Breast epithelium (tissue), 4 donors: ENCODE results near the gene DDR2. TPM values are rescaled to one million over a fixed set of nuclear protein-coding genes. Genes with fewer than 3 reads are reported as not detected.

ENCODE experiments used
- DNase-seq, 2 donors: peaks; one replicate each; pipeline ENCODE4 v3.0.0-alpha.2; 2019; ENCODE audit warnings: low spot score in 2 of 2
- H3K27ac ChIP-seq, 2 donors: fragments of 200-600 bp; sonication (generic) in 1 of 2; one replicate each; pipeline ENCODE4 v1.5.1; 2016 to 2019; ENCODE audit warnings: mild to moderate bottlenecking in 1 of 2
- H3K27me3 ChIP-seq, 2 donors: fragments of 200-600 bp; sonication (generic) in 1 of 2; one replicate each; pipeline versions ENCODE4 v1.5.1 to v1.6.0; 2017 to 2019; ENCODE audit warnings: control low read depth in 1 of 2, mild to moderate bottlenecking in 1 of 2
- H3K36me3 ChIP-seq: fragments of 200-600 bp; one replicate; pipeline ENCODE4 v1.5.1; 2019
- H3K4me1 ChIP-seq, 2 donors: fragments of 200-600 bp; sonication (generic); one replicate each; pipeline ENCODE4 v1.5.1; 2016 to 2019; ENCODE audit warnings: control low read depth in 1 of 2
- H3K4me3 ChIP-seq, 3 donors: fragments of 200-600 bp; sonication (generic); 1 replicate in 2 of 3; 2 replicates in 1 of 3; pipeline ENCODE4 v1.5.1; 2016 to 2019; ENCODE audit warnings: mild to moderate bottlenecking in 3 of 3, moderate library complexity in 2 of 3
- H3K9me3 ChIP-seq, 2 donors: fragments of 200-600 bp; sonication (generic) in 1 of 2; one replicate each; pipeline ENCODE4 v1.5.1; 2016 to 2019; ENCODE audit warnings: control low read depth in 1 of 2
- CTCF ChIP-seq, 3 donors: fragments of 450-650 bp; IDR thresholded peaks; one replicate each; pipeline ENCODE4 v1.5.1; 2016 to 2017; ENCODE audit warnings: antibody characterized with exemption in 3 of 3, mild to moderate bottlenecking in 3 of 3, moderate library complexity in 3 of 3
- POLR2A ChIP-seq: fragments of 450-650 bp; IDR thresholded peaks from one replicate; pipeline ENCODE4 v1.6.1; 2016; ENCODE audit warnings: antibody characterized with exemption, mild to moderate bottlenecking, moderate library complexity
- POLR2AphosphoS5 ChIP-seq, 3 donors: sonication (generic); formaldehyde crosslinking; IDR thresholded peaks; one replicate each; pipeline ENCODE4 v1.6.1; 2017; ENCODE audit warnings: antibody characterized with exemption in 3 of 3
- intact Hi-C: fragments of 100-400 bp; cut with DNase I; formaldehyde crosslinking; loops from one replicate; pipeline ENCODE4 v1.15.1; 2023; ENCODE audit warnings: low total_unique reads
- total RNA-seq, 3 donors: library from RNA; depleted of rRNA; stranded (reverse); fragments of >200 nt; gene quantifications; one replicate each; pipeline ENCODE4 v1.1.0, GENCODE V29; 2016

DDR2 gene
- total RNA-seq, 3 donors from 2014 or later, result 41.9 to 238 (median 47.2) TPM

- no peak for TF ChIP-seq POLR2A
- no peak for TF ChIP-seq CTCF (IDR thresholded peaks at IDR 0.05)
- no peak for TF ChIP-seq POLR2AphosphoS5 (IDR thresholded peaks at IDR 0.05)
- Histone ChIP-seq H3K27ac (no peak overlapping the region), H3K9me3 (no peaks in the 10 kb centered on the region), H3K36me3 (no peaks in the 10 kb centered on the region), H3K4me3 (no peak overlapping the region), H3K4me1 (no peaks in the 10 kb centered on the region), H3K27me3 (no peaks in the 10 kb centered on the region)
- intact Hi-C loops, result no loop called here
- DNase-seq, result no peak
Observed at GRCh38 chr1:162720996-162721395, 88.7 kb downstream of the DDR2 start.

GRCh38 chr1:162721471-162721870 lies 89.2 kb downstream of the DDR2 start:
- Histone ChIP-seq H3K4me3 (no peak overlapping the region), H3K4me1 (no peaks in the 10 kb centered on the region), H3K27me3 (no peaks in the 10 kb centered on the region), H3K9me3 (no peaks in the 10 kb centered on the region), H3K36me3 (no peaks in the 10 kb centered on the region), H3K27ac (no peak overlapping the region)
- intact Hi-C loops, result no loop called here
- no peak for DNase-seq
- TF ChIP-seq CTCF (IDR thresholded peaks at IDR 0.05), result no peak
- TF ChIP-seq POLR2A, result no peak

- no peaks in the 10 kb centered on the region for H3K4me1 ChIP-seq
- H3K36me3 ChIP-seq, result no peaks in the 10 kb centered on the region
Observed at GRCh38 chr1:162722036-162722435, 89.8 kb downstream of the DDR2 start.

GRCh38 chr1:162724583-162725120 lies 92.4 kb downstream of the DDR2 start:
- no peak for DNase-seq
- H3K27me3 ChIP-seq, result no peaks in the 10 kb centered on the region
- no peaks in the 10 kb centered on the region for H3K36me3 ChIP-seq
- peak overlapping the region in 1 of 2 donors; percentile 0 for H3K27ac ChIP-seq
- intact Hi-C loops, result no loop called here
- H3K4me3 ChIP-seq, result no peak overlapping the region
- TF ChIP-seq POLR2A (no peak), POLR2AphosphoS5 (IDR thresholded peaks at IDR 0.05) (no peak), CTCF (IDR thresholded peaks at IDR 0.05) (no peak)
- H3K4me1 ChIP-seq, result no peaks in the 10 kb centered on the region
- no peaks in the 10 kb centered on the region for H3K9me3 ChIP-seq

More at GRCh38 chr1:162722036-162722435, 89.8 kb downstream of the DDR2 start:
- H3K27me3 ChIP-seq, result no peaks in the 10 kb centered on the region
- intact Hi-C loops, result no loop called here
- TF ChIP-seq CTCF (IDR thresholded peaks at IDR 0.05) (no peak), POLR2A (no peak), POLR2AphosphoS5 (IDR thresholded peaks at IDR 0.05) (no peak)
- no peak overlapping the region for H3K27ac ChIP-seq
- DNase-seq, result no peak
- H3K4me3 ChIP-seq, result no peak overlapping the region
- H3K9me3 ChIP-seq, result no peaks in the 10 kb centered on the region

GRCh38 chr1:162725301-162725837 lies 93.1 kb downstream of the DDR2 start:
- no peak for TF ChIP-seq CTCF (IDR thresholded peaks at IDR 0.05)
- no peak for DNase-seq
- H3K36me3 ChIP-seq, result no peaks in the 10 kb centered on the region
- no peaks in the 10 kb centered on the region for H3K9me3 ChIP-seq
- no peaks in the 10 kb centered on the region for H3K4me1 ChIP-seq
- H3K27ac ChIP-seq, result no peak overlapping the region
- no peaks in the 10 kb centered on the region for H3K27me3 ChIP-seq
- H3K4me3 ChIP-seq, result no peak overlapping the region
- intact Hi-C loops, result no loop called here
